Retinal pigment epithelial cell (primary cell): ENCODE data around the gene CFAP20.
"Not testable (repeated sequence)": the region's sequence is repeated elsewhere in the genome, so short reads cannot be mapped to it uniquely, and the experiment has no call there.

ENCODE experiments used
- DNase-seq: peaks from one replicate; pipeline ENCODE4 v3.0.0-alpha.2; 2010; ENCODE audit warnings: low read depth
- H3K4me3 ChIP-seq: 2 replicates; pipeline ENCODE4 v1.5.1; 2011; ENCODE audit warnings: mild to moderate bottlenecking, low read length, control low read depth, moderate library complexity
- CTCF ChIP-seq: conservative IDR thresholded peaks from 2 replicates; pipeline ENCODE4 v1.5.1; 2011; ENCODE audit warnings: low read depth, low read length, control low read depth, inconsistent platforms

CFAP20 gene

GRCh38 chr16:58088091-58088490, 41.1 kb downstream of the CFAP20 start:
- no peak for TF ChIP-seq CTCF
- H3K4me3 ChIP-seq: no peak overlapping the region
- DNase-seq: no peak

GRCh38 chr16:58087209-58087913, 41.8 kb downstream of the CFAP20 start:
- TF ChIP-seq CTCF: no peak
- no peak for DNase-seq

GRCh38 chr16:58086381-58087208, 42.6 kb downstream of the CFAP20 start:
- DNase-seq: no peak
- no peak overlapping the region for H3K4me3 ChIP-seq
- TF ChIP-seq CTCF: no peak

More at GRCh38 chr16:58087209-58087913, 41.8 kb downstream of the CFAP20 start:
- H3K4me3 ChIP-seq: no peak overlapping the region

- DNase-seq: no peak
- no peak overlapping the region for H3K4me3 ChIP-seq
- TF ChIP-seq CTCF: no peak
These were observed 43.5 kb downstream of the CFAP20 start for GRCh38 chr16:58085584-58086251.

GRCh38 chr16:58085171-58085570, 44.0 kb downstream of the CFAP20 start:
- no peak for DNase-seq
- H3K4me3 ChIP-seq: no peak overlapping the region
- no peak for TF ChIP-seq CTCF

GRCh38 chr16:58084635-58085034, 44.5 kb downstream of the CFAP20 start:
- no peak for TF ChIP-seq CTCF
- H3K4me3 ChIP-seq: no peak overlapping the region
- no peak for DNase-seq

- DNase-seq: no peak
- H3K4me3 ChIP-seq: no peak overlapping the region
- no peak for TF ChIP-seq CTCF
These were observed 46.8 kb downstream of the CFAP20 start for GRCh38 chr16:58082381-58082780.

- DNase-seq: not testable (repeated sequence)
These were observed 48.5 kb downstream of the CFAP20 start for GRCh38 chr16:58080657-58081056.

More at GRCh38 chr16:58080657-58081056, 48.5 kb downstream of the CFAP20 start:
- not testable (repeated sequence) for H3K4me3 ChIP-seq
